ENCODE data around the gene CFAP68.

CFAP68 gene

GRCh38 chr11:111886844-111887243, 7.5 kb downstream of the CFAP68 start:
- H3K27me3 ChIP-seq (ENCODE audit: control insufficient read depth in 1 of 2, insufficient read depth in 2 of 2, low read length in 2 of 2) = no peaks in the 10 kb centered on the region
- H3K4me3 ChIP-seq (ENCODE audit: low read depth in 1 of 2, low read length in 2 of 2) = no peak overlapping the region
- H3K9ac ChIP-seq (ENCODE audit: low read depth in 1 of 2, low read length in 2 of 2) = no peak overlapping the region
- no peaks in the 10 kb centered on the region for H3K36me3 ChIP-seq (ENCODE audit: control insufficient read depth in 1 of 2, insufficient read depth in 2 of 2, low read length in 2 of 2)
- H3K27ac ChIP-seq (ENCODE audit: low read depth, low read length) = no peak overlapping the region
- H3K4me1 ChIP-seq (ENCODE audit: control insufficient read depth in 1 of 2, insufficient read depth in 2 of 2, low read length in 2 of 2) = no peaks in the 10 kb centered on the region
- H3K9me3 ChIP-seq (ENCODE audit: control insufficient read depth in 1 of 2, low read length in 2 of 2) = no peaks in the 10 kb centered on the region

DNA sequence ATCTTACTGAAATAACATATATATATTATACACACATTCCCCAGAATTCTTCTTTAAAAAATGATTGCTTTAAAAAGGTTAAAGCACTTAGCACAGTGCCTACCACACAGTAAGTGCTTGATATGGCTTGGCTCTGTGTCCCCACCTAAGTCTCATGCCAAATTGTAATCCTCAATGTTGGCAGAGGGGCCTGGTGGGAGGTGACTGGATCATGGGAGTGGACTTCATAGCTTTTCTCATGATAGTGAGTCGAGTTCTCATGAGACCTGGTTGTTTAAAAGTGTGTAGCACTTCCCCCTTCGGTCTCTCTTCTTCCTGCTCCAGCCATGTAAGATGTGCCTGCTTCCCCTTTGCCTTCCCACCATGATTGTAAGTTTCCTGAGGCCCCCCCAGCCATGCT, 26.1 kb downstream of the CFAP68 start:
- Histone ChIP-seq H3K27ac (ENCODE audit: low read depth, low read length) (no peak overlapping the region), H3K9me3 (ENCODE audit: control insufficient read depth in 1 of 2, low read length in 2 of 2) (no peaks in the 10 kb centered on the region), H3K4me1 (ENCODE audit: control insufficient read depth in 1 of 2, insufficient read depth in 2 of 2, low read length in 2 of 2) (no peaks in the 10 kb centered on the region), H3K4me3 (ENCODE audit: low read depth in 1 of 2, low read length in 2 of 2) (no peak overlapping the region), H3K9ac (ENCODE audit: low read depth in 1 of 2, low read length in 2 of 2) (no peak overlapping the region), H3K36me3 (ENCODE audit: control insufficient read depth in 1 of 2, insufficient read depth in 2 of 2, low read length in 2 of 2) (no peaks in the 10 kb centered on the region), H3K27me3 (ENCODE audit: control insufficient read depth in 1 of 2, insufficient read depth in 2 of 2, low read length in 2 of 2) (no peaks in the 10 kb centered on the region)

DNA sequence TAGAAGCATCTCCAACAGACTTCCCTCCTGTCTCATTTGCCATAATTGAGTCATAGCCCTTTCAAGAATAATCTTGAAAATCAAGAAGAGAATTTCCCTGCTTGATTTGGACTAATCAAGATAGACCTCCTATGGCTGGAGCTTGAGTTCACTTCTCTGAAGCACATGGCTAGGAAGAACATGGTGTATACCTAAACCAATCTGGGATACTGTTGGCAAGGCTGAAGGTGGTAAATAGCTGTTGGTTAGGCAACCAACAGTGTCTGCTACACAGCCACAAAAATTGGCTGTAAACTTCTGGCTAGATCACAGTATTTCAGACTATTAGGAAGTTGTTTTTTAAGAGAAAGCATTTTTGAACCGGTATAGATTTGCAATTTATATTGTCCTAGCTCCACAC, 27.3 kb downstream of the CFAP68 start:
- no peak overlapping the region for H3K27ac ChIP-seq (ENCODE audit: low read depth, low read length)
- peaks cover 7 to 10% of the 10 kb centered on the region in 2 donors for H3K4me1 ChIP-seq (ENCODE audit: control insufficient read depth in 1 of 2, insufficient read depth in 2 of 2, low read length in 2 of 2)
- no peaks in the 10 kb centered on the region for H3K9me3 ChIP-seq (ENCODE audit: control insufficient read depth in 1 of 2, low read length in 2 of 2)
- no peaks in the 10 kb centered on the region for H3K36me3 ChIP-seq (ENCODE audit: control insufficient read depth in 1 of 2, insufficient read depth in 2 of 2, low read length in 2 of 2)
- H3K27me3 ChIP-seq (ENCODE audit: control insufficient read depth in 1 of 2, insufficient read depth in 2 of 2, low read length in 2 of 2) = no peaks in the 10 kb centered on the region
- H3K4me3 ChIP-seq (ENCODE audit: low read depth in 1 of 2, low read length in 2 of 2) = no peak overlapping the region
- H3K9ac ChIP-seq (ENCODE audit: low read depth in 1 of 2, low read length in 2 of 2) = no peak overlapping the region

GRCh38 chr11:111908639-111909305, 29.4 kb downstream of the CFAP68 start:
- Histone ChIP-seq H3K27ac (ENCODE audit: low read depth, low read length) (no peak overlapping the region), H3K9me3 (ENCODE audit: control insufficient read depth in 1 of 2, low read length in 2 of 2) (no peaks in the 10 kb centered on the region), H3K27me3 (ENCODE audit: control insufficient read depth in 1 of 2, insufficient read depth in 2 of 2, low read length in 2 of 2) (peaks cover 3% of the 10 kb centered on the region in 2 donors), H3K4me1 (ENCODE audit: control insufficient read depth in 1 of 2, insufficient read depth in 2 of 2, low read length in 2 of 2) (peaks cover 8 to 16% of the 10 kb centered on the region in 2 donors), H3K9ac (ENCODE audit: low read depth in 1 of 2, low read length in 2 of 2) (no peak overlapping the region), H3K36me3 (ENCODE audit: control insufficient read depth in 1 of 2, insufficient read depth in 2 of 2, low read length in 2 of 2) (no peaks in the 10 kb centered on the region), H3K4me3 (ENCODE audit: low read depth in 1 of 2, low read length in 2 of 2) (no peak overlapping the region)

- Histone ChIP-seq H3K4me3 (ENCODE audit: low read depth in 1 of 2, low read length in 2 of 2) (no peak overlapping the region), H3K27ac (ENCODE audit: low read depth, low read length) (no peak overlapping the region), H3K9me3 (ENCODE audit: control insufficient read depth in 1 of 2, low read length in 2 of 2) (no peaks in the 10 kb centered on the region), H3K27me3 (ENCODE audit: control insufficient read depth in 1 of 2, insufficient read depth in 2 of 2, low read length in 2 of 2) (peaks cover 3% of the 10 kb centered on the region in 2 donors), H3K9ac (ENCODE audit: low read depth in 1 of 2, low read length in 2 of 2) (no peak overlapping the region), H3K4me1 (ENCODE audit: control insufficient read depth in 1 of 2, insufficient read depth in 2 of 2, low read length in 2 of 2) (peaks cover 8 to 16% of the 10 kb centered on the region in 2 donors), H3K36me3 (ENCODE audit: control insufficient read depth in 1 of 2, insufficient read depth in 2 of 2, low read length in 2 of 2) (no peaks in the 10 kb centered on the region)
Observed at GRCh38 chr11:111909378-111909777, 30.0 kb downstream of the CFAP68 start.

- Histone ChIP-seq H3K4me1 (ENCODE audit: control insufficient read depth in 1 of 2, insufficient read depth in 2 of 2, low read length in 2 of 2) (peaks cover 8 to 16% of the 10 kb centered on the region in 2 donors), H3K27me3 (ENCODE audit: control insufficient read depth in 1 of 2, insufficient read depth in 2 of 2, low read length in 2 of 2) (peaks cover 3% of the 10 kb centered on the region in 2 donors), H3K9me3 (ENCODE audit: control insufficient read depth in 1 of 2, low read length in 2 of 2) (no peaks in the 10 kb centered on the region), H3K27ac (ENCODE audit: low read depth, low read length) (peak overlapping the region; percentile 65), H3K9ac (ENCODE audit: low read depth in 1 of 2, low read length in 2 of 2) (peak overlapping the region; percentile 2 to 27), H3K4me3 (ENCODE audit: low read depth in 1 of 2, low read length in 2 of 2) (peak overlapping the region; percentile 24 to 44), H3K36me3 (ENCODE audit: control insufficient read depth in 1 of 2, insufficient read depth in 2 of 2, low read length in 2 of 2) (no peaks in the 10 kb centered on the region)
Observed at GRCh38 chr11:111910676-111911562, 31.6 kb downstream of the CFAP68 start.

GRCh38 chr11:111911563-111912401, 32.4 kb downstream of the CFAP68 start, which contains the start of gene CRYAB:
Gene CRYAB, minus strand, starts transcription at chr11:111911770. Its CDS starts 46 bp downstream, at chr11:111911724.
- Histone ChIP-seq H3K36me3 (ENCODE audit: control insufficient read depth in 1 of 2, insufficient read depth in 2 of 2, low read length in 2 of 2) (no peaks in the 10 kb centered on the region), H3K27me3 (ENCODE audit: control insufficient read depth in 1 of 2, insufficient read depth in 2 of 2, low read length in 2 of 2) (peaks cover 3% of the 10 kb centered on the region in 2 donors), H3K27ac (ENCODE audit: low read depth, low read length) (peak within 1 kb of the TSS; percentile 65), H3K4me3 (ENCODE audit: low read depth in 1 of 2, low read length in 2 of 2) (peak within 1 kb of the TSS; percentile 44 to 57), H3K4me1 (ENCODE audit: control insufficient read depth in 1 of 2, insufficient read depth in 2 of 2, low read length in 2 of 2) (peaks cover 8 to 16% of the 10 kb centered on the region in 2 donors), H3K9ac (ENCODE audit: low read depth in 1 of 2, low read length in 2 of 2) (peak within 1 kb of the TSS; percentile 27 to 43), H3K9me3 (ENCODE audit: control insufficient read depth in 1 of 2, low read length in 2 of 2) (no peaks in the 10 kb centered on the region)

DNA sequence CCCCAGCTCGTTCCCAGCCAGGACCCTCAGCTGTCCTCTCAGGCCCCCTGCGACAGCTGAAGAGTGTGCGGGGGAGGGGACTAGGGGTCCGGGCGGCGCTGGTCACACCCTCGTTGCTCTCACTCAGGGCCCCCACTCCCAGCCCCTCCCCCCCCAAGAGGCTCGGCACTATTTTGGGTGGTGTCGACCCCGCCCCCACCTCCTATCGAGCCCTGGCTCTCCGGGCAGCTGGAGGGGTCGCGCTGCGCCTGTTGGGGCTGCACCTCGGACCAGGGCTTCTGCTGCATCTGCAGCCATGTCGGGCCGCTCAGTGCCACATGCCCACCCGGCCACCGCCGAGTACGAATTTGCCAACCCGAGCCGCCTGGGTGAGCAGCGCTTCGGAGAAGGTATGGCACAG, 33.2 kb downstream of the CFAP68 start, which contains the start of gene HSPB2:
Gene HSPB2 (plus strand): TSS at position 200 of the 400 bp plus-strand sequence. CDS start 96 bp downstream, at position 296.
- peak within 1 kb of the TSS; percentile 43 to 48 for H3K9ac ChIP-seq (ENCODE audit: low read depth in 1 of 2, low read length in 2 of 2)
- no peaks in the 10 kb centered on the region for H3K36me3 ChIP-seq (ENCODE audit: control insufficient read depth in 1 of 2, insufficient read depth in 2 of 2, low read length in 2 of 2)
- peak within 1 kb of the TSS; percentile 44 to 57 for H3K4me3 ChIP-seq (ENCODE audit: low read depth in 1 of 2, low read length in 2 of 2)
- H3K9me3 ChIP-seq (ENCODE audit: control insufficient read depth in 1 of 2, low read length in 2 of 2) = no peaks in the 10 kb centered on the region
- peak within 1 kb of the TSS; percentile 65 for H3K27ac ChIP-seq (ENCODE audit: low read depth, low read length)
- peaks cover 8 to 18% of the 10 kb centered on the region in 2 donors for H3K4me1 ChIP-seq (ENCODE audit: control insufficient read depth in 1 of 2, insufficient read depth in 2 of 2, low read length in 2 of 2)
- peaks cover 3% of the 10 kb centered on the region in 2 donors for H3K27me3 ChIP-seq (ENCODE audit: control insufficient read depth in 1 of 2, insufficient read depth in 2 of 2, low read length in 2 of 2)

DNA sequence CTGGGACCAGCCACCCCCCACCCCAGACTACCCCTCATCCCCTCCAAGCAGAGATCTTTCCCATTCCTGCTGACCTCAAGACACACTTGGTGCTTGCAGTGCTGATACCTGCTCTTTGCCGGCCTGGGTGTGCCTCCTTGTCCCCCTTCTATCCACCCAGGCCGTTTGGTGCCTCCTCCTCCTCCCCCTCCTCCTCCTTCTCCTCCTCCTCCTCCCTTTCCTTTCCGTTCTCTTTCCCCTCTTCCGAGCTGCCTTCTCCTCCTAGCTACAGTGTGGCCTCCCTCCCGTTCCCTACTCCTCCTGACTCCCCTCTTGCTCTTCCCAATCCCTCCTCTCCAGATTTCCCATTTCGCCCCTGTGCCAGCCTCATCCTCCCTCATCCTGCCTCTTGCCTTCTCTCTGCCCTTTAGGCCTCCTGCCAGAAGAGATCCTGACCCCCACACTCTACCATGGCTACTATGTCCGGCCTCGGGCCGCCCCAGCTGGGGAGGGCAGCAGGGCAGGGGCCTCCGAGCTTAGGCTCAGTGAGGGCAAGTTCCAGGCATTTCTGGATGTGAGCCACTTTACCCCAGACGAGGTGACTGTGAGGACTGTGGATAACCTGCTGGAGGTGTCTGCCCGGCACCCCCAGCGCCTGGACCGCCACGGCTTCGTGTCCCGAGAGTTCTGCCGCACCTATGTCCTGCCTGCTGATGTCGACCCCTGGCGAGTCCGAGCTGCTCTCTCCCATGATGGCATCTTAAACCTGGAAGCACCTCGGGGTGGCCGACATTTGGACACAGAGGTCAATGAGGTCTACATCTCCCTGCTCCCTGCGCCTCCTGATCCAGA, 33.9 kb downstream of the CFAP68 start:
- H3K9me3 ChIP-seq (ENCODE audit: control insufficient read depth in 1 of 2, low read length in 2 of 2) = no peaks in the 10 kb centered on the region
- peak overlapping the region; percentile 61 for H3K27ac ChIP-seq (ENCODE audit: low read depth, low read length)
- H3K9ac ChIP-seq (ENCODE audit: low read depth in 1 of 2, low read length in 2 of 2) = peak overlapping the region; percentile 40 to 48
- H3K36me3 ChIP-seq (ENCODE audit: control insufficient read depth in 1 of 2, insufficient read depth in 2 of 2, low read length in 2 of 2) = no peaks in the 10 kb centered on the region
- peaks cover 13 to 21% of the 10 kb centered on the region in 2 donors for H3K4me1 ChIP-seq (ENCODE audit: control insufficient read depth in 1 of 2, insufficient read depth in 2 of 2, low read length in 2 of 2)
- peak overlapping the region; percentile 17 to 24 for H3K4me3 ChIP-seq (ENCODE audit: low read depth in 1 of 2, low read length in 2 of 2)
- peaks cover 3% of the 10 kb centered on the region in 2 donors for H3K27me3 ChIP-seq (ENCODE audit: control insufficient read depth in 1 of 2, insufficient read depth in 2 of 2, low read length in 2 of 2)

All from duodenal mucosa (tissue), 2 donors.